Mesendoderm (in vitro differentiated cells): ENCODE results near the gene MRPS12.
"Not testable (repeated sequence)": the region's sequence is repeated elsewhere in the genome, so short reads cannot be mapped to it uniquely, and the experiment has no call there.

ENCODE experiments used
- DNase-seq: peaks from one replicate; pipeline ENCODE4 v3.0.0; 2013
- H2AK5ac ChIP-seq: 2 replicates; pipeline ENCODE4 v1.6.1; 2013; ENCODE audit warnings: low read length, inconsistent platforms
- H2BK120ac ChIP-seq: 2 replicates; pipeline ENCODE4 v1.6.1; 2013; ENCODE audit warnings: low read depth, mild to moderate bottlenecking, low read length, moderate library complexity, mixed read lengths
- H2BK15ac ChIP-seq: replicated peaks from 2 replicates; pipeline ENCODE4 v1.6.1; 2013; ENCODE audit warnings: low read depth, mild to moderate bottlenecking, moderate library complexity
- H2BK5ac ChIP-seq: 2 replicates; pipeline ENCODE4 v1.6.1; 2013; ENCODE audit warnings: low read length, inconsistent platforms
- H3K18ac ChIP-seq: 2 replicates; pipeline ENCODE4 v1.6.1; 2013; ENCODE audit warnings: mild to moderate bottlenecking, low read length, mixed read lengths
- H3K23ac ChIP-seq: one replicate; pipeline ENCODE4 v1.6.1; 2013; ENCODE audit warnings: low read length
- H3K27ac ChIP-seq: 2 replicates; pipeline ENCODE4 v1.5.1; 2013; ENCODE audit warnings: low read depth, mild to moderate bottlenecking, inconsistent platforms, low read length, moderate library complexity
- H3K27me3 ChIP-seq: 2 replicates; pipeline ENCODE4 v1.6.1; 2013; ENCODE audit warnings: low read length, control low read depth, mild to moderate bottlenecking, inconsistent platforms; ENCODE audit not compliant: insufficient read depth, poor library complexity
- H3K36me3 ChIP-seq: 2 replicates; pipeline ENCODE4 v1.6.1; 2013; ENCODE audit warnings: low read length, inconsistent platforms; ENCODE audit not compliant: control insufficient read depth, insufficient read depth
- H3K4ac ChIP-seq: one replicate; pipeline ENCODE4 v1.6.1; 2013; ENCODE audit warnings: low read depth, mild to moderate bottlenecking, low read length, moderate library complexity
- H3K4me1 ChIP-seq: 2 replicates; pipeline ENCODE4 v1.6.1; 2013; ENCODE audit warnings: low read depth, low read length, inconsistent platforms; ENCODE audit not compliant: control insufficient read depth
- H3K4me2 ChIP-seq: 2 replicates; pipeline ENCODE4 v1.6.1; 2013; ENCODE audit warnings: low read length
- H3K4me3 ChIP-seq: 2 replicates; pipeline ENCODE4 v1.5.1; 2013; ENCODE audit warnings: mild to moderate bottlenecking, low read length
- H3K56ac ChIP-seq: one replicate; pipeline ENCODE4 v1.6.1; 2013; ENCODE audit warnings: low read length
- H3K79me1 ChIP-seq: 2 replicates; pipeline ENCODE4 v1.6.1; 2013; ENCODE audit warnings: low read length, inconsistent platforms
- H3K79me2 ChIP-seq: 2 replicates; pipeline ENCODE4 v1.6.1; 2013; ENCODE audit warnings: mild to moderate bottlenecking, low read length; ENCODE audit not compliant: control insufficient read depth, insufficient read depth
- H3K9ac ChIP-seq: 2 replicates; pipeline ENCODE4 v1.6.1; 2013; ENCODE audit warnings: low read length, inconsistent platforms
- H4K5ac ChIP-seq: one replicate; pipeline ENCODE4 v1.6.1; 2013; ENCODE audit warnings: low read length
- H4K8ac ChIP-seq: one replicate; pipeline ENCODE4 v1.6.1; 2013; ENCODE audit warnings: low read depth, mild to moderate bottlenecking, control low read depth, low read length, moderate library complexity
- WGBS: extraction: QIAGEN DNeasy Blood & Tissue Kit; methylation state at CpG from one replicate; pipeline ENCODE4 v1.1.7; 2013; ENCODE audit warnings: low lambda C conversion rate, missing lambda C conversion rate; ENCODE audit not compliant: insufficient coverage; ENCODE audit errors: extremely low coverage; 5-methylcytosine and 5-hydroxymethylcytosine counted together

MRPS12 gene

DNA sequence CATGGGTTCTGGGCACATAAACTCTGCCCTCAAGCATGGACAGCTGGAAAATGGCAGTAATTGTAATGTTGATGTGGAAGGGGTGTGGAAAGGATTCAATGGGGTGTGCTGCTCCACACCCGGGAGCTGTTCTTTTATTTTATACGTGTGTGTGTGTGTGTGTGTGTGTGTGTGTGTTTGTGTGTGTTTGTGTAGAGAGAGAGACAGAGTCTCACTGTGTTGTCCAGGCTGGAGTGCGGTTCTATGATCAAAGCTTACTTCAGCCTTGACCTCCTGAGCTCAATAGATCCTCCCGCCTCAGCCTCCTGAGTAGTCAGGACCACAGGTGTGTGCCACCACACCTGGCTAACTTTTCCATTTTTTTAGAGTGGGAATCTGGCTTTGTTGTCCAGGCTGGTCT lies 2.8 kb downstream of the MRPS12 start:
- DNase-seq = no peak
- Histone ChIP-seq H3K4ac (no peak overlapping the region), H2BK120ac (no peak overlapping the region), H2AK5ac (no peak overlapping the region), H2BK15ac (no peak overlapping the region), H4K5ac (no peak overlapping the region), H3K79me2 (peaks cover 17% of the 10 kb centered on the region), H3K18ac (no peak overlapping the region), H3K56ac (no peak overlapping the region), H3K4me3 (no peak overlapping the region), H3K27ac (no peak overlapping the region), H3K23ac (no peak overlapping the region), H2BK5ac (no peak overlapping the region), H3K36me3 (peaks cover 1% of the 10 kb centered on the region), H3K27me3 (no peaks in the 10 kb centered on the region), H3K4me1 (peaks cover 2% of the 10 kb centered on the region), H3K79me1 (peaks cover 12% of the 10 kb centered on the region), H3K4me2 (no peak overlapping the region), H4K8ac (no peak overlapping the region), H3K9ac (no peak overlapping the region)
- no CpG with 5 or more reads among the region's 4 CpGs for WGBS

DNA sequence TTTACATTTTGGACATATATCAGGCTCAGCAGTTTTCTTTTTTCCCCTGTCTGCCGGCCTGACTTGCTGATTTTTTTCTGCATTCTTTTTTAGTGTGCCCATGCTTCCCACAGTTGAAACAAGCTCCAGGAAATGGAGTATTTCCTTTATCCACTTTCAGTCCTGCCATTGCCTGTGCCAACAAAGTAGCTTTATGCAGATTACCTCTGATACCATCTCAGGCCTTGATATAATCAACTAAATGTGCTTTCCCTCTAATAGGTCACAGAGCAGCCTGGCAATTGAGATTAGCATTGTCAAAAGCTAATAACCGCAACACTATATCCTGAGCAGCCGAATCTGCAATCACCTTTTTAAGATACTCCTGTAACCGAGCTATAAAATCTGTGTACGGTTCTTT lies 9.2 kb downstream of the MRPS12 start:
- Histone ChIP-seq H3K4me3 (no peak overlapping the region), H3K56ac (no peak overlapping the region), H2BK120ac (no peak overlapping the region), H3K9ac (no peak overlapping the region), H3K23ac (no peak overlapping the region), H4K5ac (no peak overlapping the region), H3K18ac (no peak overlapping the region), H3K27me3 (no peaks in the 10 kb centered on the region), H2BK5ac (no peak overlapping the region), H2AK5ac (no peak overlapping the region), H4K8ac (no peak overlapping the region), H3K4ac (no peak overlapping the region), H2BK15ac (no peak overlapping the region), H3K79me1 (no peaks in the 10 kb centered on the region), H3K36me3 (peaks cover 1% of the 10 kb centered on the region), H3K4me2 (no peak overlapping the region), H3K79me2 (no peaks in the 10 kb centered on the region), H3K4me1 (no peaks in the 10 kb centered on the region), H3K27ac (no peak overlapping the region)
- DNase-seq = no peak
- WGBS = no CpG with 5 or more reads among the region's 5 CpGs

DNA sequence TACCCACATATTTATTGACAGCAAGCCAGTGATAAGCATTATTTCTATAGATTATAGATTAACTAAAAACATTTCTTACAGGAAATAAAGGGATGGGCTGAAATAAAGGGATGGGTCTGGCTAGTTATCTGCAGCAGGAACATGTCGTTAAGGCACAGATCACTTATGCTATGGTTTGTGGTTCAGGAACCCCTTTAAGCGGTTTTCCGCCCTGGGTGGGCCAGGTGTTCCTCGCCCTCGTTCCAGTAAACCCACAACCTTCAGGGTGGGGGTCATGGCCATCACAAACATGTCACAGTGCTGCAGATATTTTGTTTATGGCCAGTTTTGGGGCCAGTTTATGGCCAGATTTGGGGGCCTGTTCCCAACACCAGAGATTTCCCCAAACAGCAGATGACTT lies 10.7 kb downstream of the MRPS12 start:
- H3K4ac ChIP-seq, H3K4me2 ChIP-seq, H3K4me1 ChIP-seq, DNase-seq, H3K18ac ChIP-seq, H2AK5ac ChIP-seq, H3K27me3 ChIP-seq, H4K5ac ChIP-seq, H4K8ac ChIP-seq, H3K27ac ChIP-seq, H2BK120ac ChIP-seq, H3K4me3 ChIP-seq, H2BK15ac ChIP-seq, H3K79me1 ChIP-seq, H3K79me2 ChIP-seq, H3K23ac ChIP-seq, H3K36me3 ChIP-seq, H2BK5ac ChIP-seq, H3K56ac ChIP-seq, H3K9ac ChIP-seq: not testable (repeated sequence)
- WGBS = no CpG with 5 or more reads among the region's 5 CpGs

DNA sequence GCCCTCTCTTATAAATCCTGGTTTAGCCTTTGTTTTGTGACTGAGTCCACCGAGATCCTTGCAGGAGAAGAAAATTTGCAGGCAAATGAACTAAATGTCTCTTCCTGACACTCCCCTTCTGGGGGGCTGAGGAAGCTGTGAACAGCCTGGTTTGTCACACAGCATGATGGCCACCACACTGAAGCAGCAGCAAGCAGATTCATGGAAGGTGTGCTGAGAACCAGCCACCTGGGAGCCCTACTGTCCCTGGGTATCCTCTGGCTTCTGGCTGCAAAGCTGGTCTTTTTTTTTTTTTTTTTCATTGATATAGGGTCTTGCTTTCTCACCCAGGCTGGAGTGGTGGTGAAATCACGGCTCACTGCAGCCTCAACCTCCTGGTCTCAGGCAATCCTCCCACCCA lies 11.2 kb downstream of the MRPS12 start:
- WGBS = no CpG with 5 or more reads among the region's 2 CpGs

DNA sequence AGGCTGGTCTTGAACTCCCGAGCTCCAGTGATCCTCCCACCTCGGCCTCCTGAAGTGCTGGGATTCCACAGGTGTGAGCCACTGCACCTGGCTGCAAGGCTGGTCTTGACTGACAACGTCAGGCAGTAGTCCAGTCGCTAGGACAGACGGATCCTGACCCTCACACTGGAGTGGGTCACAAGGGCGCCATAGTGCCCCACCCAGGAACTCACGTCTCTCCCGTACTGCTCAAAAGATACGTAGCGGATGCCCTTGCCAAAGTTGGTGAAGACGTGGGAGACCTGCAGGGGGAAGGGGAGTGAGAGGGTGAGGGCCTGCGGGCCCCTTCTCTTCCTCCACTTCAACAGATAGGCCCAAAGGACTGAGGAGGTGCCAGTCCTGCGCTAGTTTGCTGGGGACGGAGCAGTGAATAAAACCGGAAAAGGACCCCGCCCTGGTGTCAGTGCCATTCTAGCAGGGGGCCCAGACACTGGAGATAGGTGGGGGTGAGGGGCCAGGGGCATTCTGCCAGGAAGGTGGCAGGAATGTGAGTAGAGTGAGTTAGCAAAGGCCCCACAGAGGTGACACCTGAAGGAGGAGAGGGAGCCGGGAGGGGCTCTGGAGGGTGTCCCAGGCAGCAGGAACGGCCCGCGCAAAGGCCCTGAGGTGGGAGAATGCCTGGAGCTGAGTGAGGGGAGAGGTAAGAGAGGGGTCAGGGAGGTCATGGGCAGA lies 11.9 kb downstream of the MRPS12 start:
- Histone ChIP-seq H3K4me2 (no peak overlapping the region), H3K79me1 (no peaks in the 10 kb centered on the region), H3K56ac (no peak overlapping the region), H3K4ac (no peak overlapping the region), H3K27ac (no peak overlapping the region), H2BK120ac (no peak overlapping the region), H3K18ac (no peak overlapping the region), H4K5ac (no peak overlapping the region), H3K4me1 (no peaks in the 10 kb centered on the region), H2BK5ac (no peak overlapping the region), H3K23ac (no peak overlapping the region), H3K36me3 (peaks cover 1% of the 10 kb centered on the region), H3K27me3 (no peaks in the 10 kb centered on the region), H3K4me3 (no peak overlapping the region), H2AK5ac (no peak overlapping the region), H3K9ac (no peak overlapping the region), H2BK15ac (no peak overlapping the region), H4K8ac (no peak overlapping the region), H3K79me2 (no peaks in the 10 kb centered on the region)
- DNase-seq = no peak
- WGBS = no CpG with 5 or more reads among the region's 20 CpGs

More for the DNA sequence above, 11.2 kb downstream of the MRPS12 start:
- Histone ChIP-seq H3K4me3 (no peak overlapping the region), H2BK15ac (no peak overlapping the region), H3K23ac (no peak overlapping the region), H3K4ac (no peak overlapping the region), H3K56ac (no peak overlapping the region), H3K4me1 (no peaks in the 10 kb centered on the region), H3K79me2 (no peaks in the 10 kb centered on the region), H3K4me2 (no peak overlapping the region), H3K27ac (no peak overlapping the region), H3K18ac (no peak overlapping the region), H4K5ac (no peak overlapping the region), H2BK120ac (no peak overlapping the region), H3K27me3 (no peaks in the 10 kb centered on the region), H2BK5ac (no peak overlapping the region), H2AK5ac (no peak overlapping the region), H3K9ac (no peak overlapping the region), H3K36me3 (peaks cover 1% of the 10 kb centered on the region), H4K8ac (no peak overlapping the region), H3K79me1 (no peaks in the 10 kb centered on the region)
- DNase-seq = no peak

DNA sequence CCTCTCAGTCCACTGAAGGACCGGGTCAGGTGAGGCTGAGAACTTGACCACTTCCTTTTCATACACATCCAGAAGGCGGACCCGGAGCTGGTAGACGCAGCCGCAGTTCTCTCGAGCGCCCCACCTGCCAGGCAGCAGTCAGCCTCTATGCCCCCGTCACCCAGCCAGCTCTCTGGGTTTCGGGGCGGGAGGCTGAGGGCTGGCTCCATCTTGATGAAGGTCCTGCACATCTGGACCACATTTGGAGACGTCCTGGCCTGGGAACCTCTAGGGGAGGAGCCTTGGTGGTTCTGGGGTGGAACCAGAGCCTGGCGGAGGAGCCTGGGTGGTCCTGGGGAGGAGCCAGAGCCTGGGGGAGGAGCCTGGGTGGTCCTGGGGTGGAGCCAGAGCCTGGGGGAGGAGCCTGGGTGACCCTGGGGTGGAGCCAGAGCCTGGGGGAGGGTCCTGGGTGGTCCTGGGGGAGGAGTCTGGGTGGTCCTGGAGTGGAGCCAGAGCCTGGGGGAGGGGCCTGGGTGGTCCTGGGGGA lies 14.3 kb downstream of the MRPS12 start:
- no peak overlapping the region for H3K27ac ChIP-seq
- H3K27me3 ChIP-seq = no peaks in the 10 kb centered on the region
- H3K36me3 ChIP-seq = peaks cover 1% of the 10 kb centered on the region
- H2BK15ac ChIP-seq = no peak overlapping the region
- no peak overlapping the region for H3K18ac ChIP-seq
- no peak overlapping the region for H2AK5ac ChIP-seq
- no peak for DNase-seq
- no peak overlapping the region for H2BK120ac ChIP-seq
- no peak overlapping the region for H4K8ac ChIP-seq
- H3K23ac ChIP-seq = no peak overlapping the region
- H4K5ac ChIP-seq = no peak overlapping the region
- H3K4me3 ChIP-seq = no peak overlapping the region
- no peak overlapping the region for H3K4ac ChIP-seq
- H3K9ac ChIP-seq = no peak overlapping the region
- H3K4me2 ChIP-seq = no peak overlapping the region
- no peak overlapping the region for H3K56ac ChIP-seq
- no peaks in the 10 kb centered on the region for H3K79me2 ChIP-seq
- no peak overlapping the region for H2BK5ac ChIP-seq
- no peaks in the 10 kb centered on the region for H3K4me1 ChIP-seq
- H3K79me1 ChIP-seq = no peaks in the 10 kb centered on the region
- WGBS = no CpG with 5 or more reads among the region's 12 CpGs
